ENCODE data around the gene TEKTIP1. TPM values are rescaled to one million over a fixed set of nuclear protein-coding genes. Genes with fewer than 3 reads are reported as not detected.

The TEKTIP1 gene
- total RNA-seq, 1 experiment from 2014 or later, result not detected

GRCh38 chr19:3537438-3538240 is 1.3 kb upstream of the TEKTIP1 start:
- ChIA-PET CTCF (interaction anchor here (0.5 kb wide), 1 partner anchor 16 kb away, joined by 10 read pairs; no protein-coding TSS in a partner anchor), POLR2A (no interaction called here)
- Histone ChIP-seq H3K4me3 (ENCODE audit: low read depth in 2 of 2, low read length in 2 of 2) (no peak overlapping the region), H3K27ac (ENCODE audit: low read length) (no peak overlapping the region; the same call in 1 of the 2 replicates), H3K36me3 (ENCODE audit: control insufficient read depth, insufficient read depth, low read length) (no peaks in the 10 kb centered on the region; the same call in 1 of the 2 replicates), H3K27me3 (ENCODE audit: control insufficient read depth, insufficient read depth, low read length) (no peaks in the 10 kb centered on the region), H3K9me3 (ENCODE audit: control insufficient read depth, insufficient read depth, low read depth, low read length) (no peaks in the 10 kb centered on the region), H3K4me1 (ENCODE audit: control insufficient read depth, insufficient read depth, low read length) (peaks cover 7% of the 10 kb centered on the region; the same call in 1 of the 2 replicates)
- DNase-seq (ENCODE audit: low read depth, low spot score) (no peak), ATAC-seq (peak; percentile 62)
- intact Hi-C loops (cut with micrococcal nuclease; ENCODE audit: unreplicated experiment) (no loop called here), in situ Hi-C loops (cut with HindIII; ENCODE audit: low pct_unique_long_range_greater_than_20kb, low sequenced_read_pairs) (no loop called here)
- TSS peak; percentile 60 for BruUV-seq (replicated peaks)
- TF ChIP-seq TCF7L2 (IDR thresholded peaks at IDR 0.05; ENCODE audit: low read depth, low read length) (no peak), SIN3A (IDR thresholded peaks at IDR 0.05; ENCODE audit: borderline replicate concordance, insufficient read depth, low read depth, low read length) (0 out of 2 replicates have a peak, but pooled peaks have one; percentile 47), POLR2AphosphoS5 (IDR thresholded peaks at IDR 0.05; ENCODE audit: low read depth, low read length) (peak; percentile 72)
- TF ChIP-seq, protein P1, sequence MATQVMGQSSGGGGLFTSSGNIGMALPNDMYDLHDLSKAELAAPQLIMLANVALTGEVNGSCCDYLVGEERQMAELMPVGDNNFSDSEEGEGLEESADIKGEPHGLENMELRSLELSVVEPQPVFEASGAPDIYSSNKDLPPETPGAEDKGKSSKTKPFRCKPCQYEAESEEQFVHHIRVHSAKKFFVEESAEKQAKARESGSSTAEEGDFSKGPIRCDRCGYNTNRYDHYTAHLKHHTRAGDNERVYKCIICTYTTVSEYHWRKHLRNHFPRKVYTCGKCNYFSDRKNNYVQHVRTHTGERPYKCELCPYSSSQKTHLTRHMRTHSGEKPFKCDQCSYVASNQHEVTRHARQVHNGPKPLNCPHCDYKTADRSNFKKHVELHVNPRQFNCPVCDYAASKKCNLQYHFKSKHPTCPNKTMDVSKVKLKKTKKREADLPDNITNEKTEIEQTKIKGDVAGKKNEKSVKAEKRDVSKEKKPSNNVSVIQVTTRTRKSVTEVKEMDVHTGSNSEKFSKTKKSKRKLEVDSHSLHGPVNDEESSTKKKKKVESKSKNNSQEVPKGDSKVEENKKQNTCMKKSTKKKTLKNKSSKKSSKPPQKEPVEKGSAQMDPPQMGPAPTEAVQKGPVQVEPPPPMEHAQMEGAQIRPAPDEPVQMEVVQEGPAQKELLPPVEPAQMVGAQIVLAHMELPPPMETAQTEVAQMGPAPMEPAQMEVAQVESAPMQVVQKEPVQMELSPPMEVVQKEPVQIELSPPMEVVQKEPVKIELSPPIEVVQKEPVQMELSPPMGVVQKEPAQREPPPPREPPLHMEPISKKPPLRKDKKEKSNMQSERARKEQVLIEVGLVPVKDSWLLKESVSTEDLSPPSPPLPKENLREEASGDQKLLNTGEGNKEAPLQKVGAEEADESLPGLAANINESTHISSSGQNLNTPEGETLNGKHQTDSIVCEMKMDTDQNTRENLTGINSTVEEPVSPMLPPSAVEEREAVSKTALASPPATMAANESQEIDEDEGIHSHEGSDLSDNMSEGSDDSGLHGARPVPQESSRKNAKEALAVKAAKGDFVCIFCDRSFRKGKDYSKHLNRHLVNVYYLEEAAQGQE (IDR thresholded peaks at IDR 0.05; ENCODE audit: insufficient read depth in 1 of 2, low read depth in 2 of 2, low read length in 1 of 2), result no peak
- TF ChIP-seq, protein P2, sequence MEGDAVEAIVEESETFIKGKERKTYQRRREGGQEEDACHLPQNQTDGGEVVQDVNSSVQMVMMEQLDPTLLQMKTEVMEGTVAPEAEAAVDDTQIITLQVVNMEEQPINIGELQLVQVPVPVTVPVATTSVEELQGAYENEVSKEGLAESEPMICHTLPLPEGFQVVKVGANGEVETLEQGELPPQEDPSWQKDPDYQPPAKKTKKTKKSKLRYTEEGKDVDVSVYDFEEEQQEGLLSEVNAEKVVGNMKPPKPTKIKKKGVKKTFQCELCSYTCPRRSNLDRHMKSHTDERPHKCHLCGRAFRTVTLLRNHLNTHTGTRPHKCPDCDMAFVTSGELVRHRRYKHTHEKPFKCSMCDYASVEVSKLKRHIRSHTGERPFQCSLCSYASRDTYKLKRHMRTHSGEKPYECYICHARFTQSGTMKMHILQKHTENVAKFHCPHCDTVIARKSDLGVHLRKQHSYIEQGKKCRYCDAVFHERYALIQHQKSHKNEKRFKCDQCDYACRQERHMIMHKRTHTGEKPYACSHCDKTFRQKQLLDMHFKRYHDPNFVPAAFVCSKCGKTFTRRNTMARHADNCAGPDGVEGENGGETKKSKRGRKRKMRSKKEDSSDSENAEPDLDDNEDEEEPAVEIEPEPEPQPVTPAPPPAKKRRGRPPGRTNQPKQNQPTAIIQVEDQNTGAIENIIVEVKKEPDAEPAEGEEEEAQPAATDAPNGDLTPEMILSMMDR (IDR thresholded peaks at IDR 0.05), result no peak

GRCh38 chr19:3538258-3538929 is 580 bp upstream of the TEKTIP1 start:
- Histone ChIP-seq H3K27ac (ENCODE audit: low read length) (peak overlapping the region; percentile 23; the same call in 1 of the 2 replicates), H3K9me3 (ENCODE audit: control insufficient read depth, insufficient read depth, low read depth, low read length) (no peaks in the 10 kb centered on the region), H3K27me3 (ENCODE audit: control insufficient read depth, insufficient read depth, low read length) (no peaks in the 10 kb centered on the region), H3K36me3 (ENCODE audit: control insufficient read depth, insufficient read depth, low read length) (no peaks in the 10 kb centered on the region; the same call in 1 of the 2 replicates), H3K4me3 (ENCODE audit: low read depth in 2 of 2, low read length in 2 of 2) (no peak overlapping the region), H3K4me1 (ENCODE audit: control insufficient read depth, insufficient read depth, low read length) (peaks cover 7% of the 10 kb centered on the region; the same call in 1 of the 2 replicates)
- peak; percentile 27 for ATAC-seq
- no peak for DNase-seq (ENCODE audit: low read depth, low spot score)
- in situ Hi-C loops (cut with HindIII; ENCODE audit: low pct_unique_long_range_greater_than_20kb, low sequenced_read_pairs) (no loop called here), intact Hi-C loops (cut with micrococcal nuclease; ENCODE audit: unreplicated experiment) (no loop called here)
- BruUV-seq (replicated peaks), result no TSS peak
- TF ChIP-seq TCF7L2 (IDR thresholded peaks at IDR 0.05; ENCODE audit: low read depth, low read length), result no peak
- TF ChIP-seq POLR2AphosphoS5 (IDR thresholded peaks at IDR 0.05; ENCODE audit: low read depth, low read length), result 0 out of 2 replicates have a peak, but pooled peaks have one; percentile 48
- no peak for TF ChIP-seq SIN3A (IDR thresholded peaks at IDR 0.05; ENCODE audit: borderline replicate concordance, insufficient read depth, low read depth, low read length)
- CTCF ChIA-PET, result no interaction called here
- POLR2A ChIA-PET, result no interaction called here
